T-helper 1 cell treated with Interleukin-12 subunit alpha and Interleukin-12 subunit beta and Interleukin-4 antibody, amounts not matched to agents 30 ng/mL and 1 ng/mL, for 36 hours (primary cell): ENCODE data around the gene ANTXR1. TPM values are rescaled to one million over a fixed set of nuclear protein-coding genes. Genes with fewer than 3 reads are reported as not detected.
"Not testable (repeated sequence)": the region's sequence is repeated elsewhere in the genome, so short reads cannot be mapped to it uniquely, and the experiment has no call there.

ENCODE experiments used
- intact Hi-C: fragments of 100-400 bp; cut with micrococcal nuclease; formaldehyde crosslinking; loops from one replicate; pipeline ENCODE4 v1.15.1; 2024
- total RNA-seq: library from RNA; stranded (reverse); gene quantifications from 2 replicates; pipeline ENCODE4 v1.2.3, GENCODE V29; 2022

ANTXR1 gene
- total RNA-seq, 1 donor from 2014 or later, result 0.15 TPM

DNA sequence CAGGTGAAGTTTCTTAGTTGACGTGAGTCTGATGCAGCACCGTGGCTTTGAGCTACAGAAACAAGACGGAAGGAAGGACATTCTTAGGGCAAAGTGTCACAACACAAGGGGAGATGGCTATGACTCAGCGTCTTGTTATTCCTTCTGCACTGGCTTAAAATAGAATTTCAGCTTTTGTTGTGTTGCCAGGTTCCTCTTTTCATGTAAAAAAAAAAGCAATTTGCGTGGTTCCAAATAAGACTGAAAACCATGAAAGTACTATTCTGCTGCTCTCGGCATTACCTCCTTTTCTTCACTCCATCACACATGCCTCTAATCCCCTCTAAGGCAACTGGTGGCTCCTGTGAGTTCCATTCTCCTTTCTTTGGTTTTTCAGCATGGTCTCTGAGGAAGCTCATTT lies 150.1 kb downstream of the ANTXR1 start:
- intact Hi-C loops, result no loop called here

DNA sequence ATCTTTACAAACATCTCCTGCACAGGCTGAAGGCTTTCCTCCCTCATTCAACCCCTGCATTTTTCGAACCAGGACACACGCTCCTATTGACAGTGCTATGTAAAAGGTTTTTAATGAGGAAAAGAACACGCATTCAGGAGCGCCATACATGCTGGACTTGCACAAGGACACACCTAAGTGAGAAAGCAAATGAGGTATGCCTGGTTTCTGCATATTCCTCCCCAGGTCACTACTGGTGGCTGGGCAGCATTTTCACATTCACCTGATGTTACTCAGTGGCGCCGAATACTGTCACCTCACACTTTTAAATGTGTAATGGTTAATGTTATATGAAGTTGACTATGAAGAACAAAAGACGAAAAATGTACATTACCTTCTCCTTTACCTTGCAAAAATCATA lies 150.6 kb downstream of the ANTXR1 start:
- intact Hi-C loops, result no loop called here

DNA sequence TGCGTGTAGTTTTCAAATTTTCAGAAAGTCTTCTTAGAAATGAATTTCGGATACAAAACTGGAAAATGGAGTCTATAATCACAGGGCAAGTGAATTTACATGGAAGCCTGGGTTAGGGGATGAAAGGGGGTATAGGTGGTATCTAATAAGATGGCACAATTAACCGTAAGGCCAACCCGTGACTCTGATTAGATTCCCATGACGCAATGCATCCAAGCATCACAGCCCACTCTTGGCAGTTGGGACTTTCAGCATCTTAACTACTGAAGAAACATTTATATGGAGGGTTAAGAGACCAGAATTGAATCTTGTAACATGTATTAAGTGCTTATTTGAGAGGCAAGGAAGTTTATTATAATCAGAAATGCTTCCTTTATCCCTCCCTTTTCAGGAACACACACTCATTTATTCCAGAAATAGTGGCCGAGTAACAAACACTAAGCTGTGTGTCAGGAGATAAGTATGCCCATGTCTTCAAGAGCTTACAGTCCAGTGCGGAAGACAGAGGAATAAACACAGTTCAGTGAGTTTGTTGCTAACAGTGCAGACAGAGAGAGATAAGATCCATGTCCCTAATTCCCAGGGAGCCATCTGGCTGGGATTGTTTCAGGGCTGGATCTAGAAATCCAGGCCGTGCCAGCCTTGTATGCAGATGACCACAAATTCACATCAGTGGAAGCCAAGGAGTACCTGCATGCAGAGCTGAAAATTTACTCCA lies 151.2 kb downstream of the ANTXR1 start:
- intact Hi-C loops, result no loop called here

DNA sequence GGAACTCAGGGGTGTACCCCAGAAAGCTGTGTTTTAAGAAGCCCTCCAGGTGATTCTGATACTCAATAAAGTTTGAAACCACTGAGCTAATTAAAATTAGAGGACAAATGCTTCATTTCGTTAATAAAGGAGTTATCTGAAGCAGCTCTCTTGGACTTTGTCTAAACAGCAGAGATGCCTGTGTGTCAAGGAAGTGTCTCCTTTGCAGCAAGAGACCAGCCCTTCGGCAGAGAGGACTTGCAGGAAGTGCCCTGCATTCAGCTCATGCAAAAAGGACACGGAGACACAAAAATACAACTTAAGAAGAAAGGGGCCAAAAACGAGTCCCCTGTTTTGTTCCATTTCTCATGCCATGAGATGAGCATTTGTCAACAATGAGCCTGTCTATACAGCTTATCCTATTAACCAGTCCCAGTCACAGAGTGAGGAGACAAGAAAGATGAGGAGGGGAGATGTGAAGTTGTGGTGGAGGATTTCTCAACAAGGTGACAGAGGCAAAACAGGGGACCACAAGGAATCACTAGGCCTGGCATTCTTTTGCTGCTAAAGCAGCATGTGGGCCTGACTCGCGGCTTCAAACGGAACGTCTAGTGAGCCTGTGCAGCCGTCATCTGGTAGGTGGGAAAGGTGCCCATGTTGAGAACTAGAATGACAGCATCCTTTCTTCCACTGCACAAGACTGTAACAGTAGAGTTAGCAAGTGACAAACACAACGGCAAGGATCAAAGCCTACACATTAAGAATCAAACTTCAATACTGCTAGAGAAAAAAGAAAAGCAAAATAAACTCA lies 152.3 kb downstream of the ANTXR1 start:
- intact Hi-C loops, result no loop called here

DNA sequence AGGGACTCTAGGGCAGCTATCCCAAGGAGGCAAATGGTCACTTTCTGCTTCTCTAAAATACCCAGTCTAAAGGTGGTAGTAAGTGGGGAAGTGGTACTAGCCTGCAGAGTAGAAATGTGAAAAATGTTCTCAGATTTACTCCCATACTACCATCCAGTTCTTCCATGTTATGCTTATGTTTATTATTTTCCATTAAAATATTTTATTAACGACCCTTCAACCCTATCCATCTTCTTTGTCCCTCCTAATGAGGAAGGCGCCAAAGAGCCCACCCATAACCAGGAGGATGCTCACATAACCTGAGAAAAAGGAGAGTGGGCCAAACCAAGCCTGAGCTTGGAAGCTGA lies 153.5 kb downstream of the ANTXR1 start:
- intact Hi-C loops, result no loop called here

DNA sequence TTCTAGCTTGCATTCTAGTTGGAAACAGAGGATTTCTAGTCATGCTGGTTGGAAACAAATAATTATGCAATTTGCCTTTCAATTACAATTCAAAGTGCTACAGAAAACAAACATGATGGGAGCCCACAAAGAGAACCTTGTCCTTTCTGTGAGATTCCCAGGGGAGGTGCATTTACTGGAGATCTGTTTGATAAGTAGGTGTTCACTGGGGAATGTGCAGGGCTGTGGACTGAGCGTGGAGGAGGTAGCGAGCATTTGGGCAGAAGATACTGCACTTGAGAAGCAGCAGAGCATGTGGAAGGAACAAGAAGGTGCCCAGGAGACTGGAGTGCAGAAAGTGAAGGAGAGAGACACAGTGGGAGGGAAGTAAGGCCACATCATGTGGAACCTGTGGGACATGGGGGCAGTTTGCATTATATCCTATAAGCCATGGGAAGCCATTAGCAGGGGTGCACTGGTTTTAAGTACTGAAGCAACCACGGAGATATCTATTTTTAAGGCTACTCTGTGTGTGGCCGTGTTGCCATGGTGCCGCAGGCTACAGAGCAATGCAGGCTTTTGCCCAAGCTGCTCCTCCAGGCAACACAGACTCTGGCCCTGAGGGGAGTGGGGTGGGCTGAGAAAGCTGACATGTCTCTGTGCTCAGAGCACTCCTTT lies 154.0 kb downstream of the ANTXR1 start:
- intact Hi-C loops, result no loop called here

DNA sequence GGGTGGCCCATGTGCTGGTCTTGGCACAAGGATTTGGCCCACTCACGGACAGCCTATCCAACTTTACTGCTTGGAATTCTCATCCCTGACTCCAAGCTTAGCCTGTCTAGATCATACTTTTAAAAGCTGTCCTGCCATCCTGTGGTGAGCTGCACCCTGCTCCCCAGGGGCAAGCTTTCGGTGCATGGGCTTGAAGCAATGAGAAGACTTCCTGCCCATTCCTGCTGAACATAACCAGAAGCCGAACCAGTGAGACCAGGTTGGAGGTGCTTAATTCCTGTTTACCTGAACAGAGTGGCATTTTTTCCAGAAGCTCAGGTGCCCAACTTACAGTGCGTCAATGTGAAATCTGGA lies 154.5 kb downstream of the ANTXR1 start:
- intact Hi-C loops, result no loop called here

DNA sequence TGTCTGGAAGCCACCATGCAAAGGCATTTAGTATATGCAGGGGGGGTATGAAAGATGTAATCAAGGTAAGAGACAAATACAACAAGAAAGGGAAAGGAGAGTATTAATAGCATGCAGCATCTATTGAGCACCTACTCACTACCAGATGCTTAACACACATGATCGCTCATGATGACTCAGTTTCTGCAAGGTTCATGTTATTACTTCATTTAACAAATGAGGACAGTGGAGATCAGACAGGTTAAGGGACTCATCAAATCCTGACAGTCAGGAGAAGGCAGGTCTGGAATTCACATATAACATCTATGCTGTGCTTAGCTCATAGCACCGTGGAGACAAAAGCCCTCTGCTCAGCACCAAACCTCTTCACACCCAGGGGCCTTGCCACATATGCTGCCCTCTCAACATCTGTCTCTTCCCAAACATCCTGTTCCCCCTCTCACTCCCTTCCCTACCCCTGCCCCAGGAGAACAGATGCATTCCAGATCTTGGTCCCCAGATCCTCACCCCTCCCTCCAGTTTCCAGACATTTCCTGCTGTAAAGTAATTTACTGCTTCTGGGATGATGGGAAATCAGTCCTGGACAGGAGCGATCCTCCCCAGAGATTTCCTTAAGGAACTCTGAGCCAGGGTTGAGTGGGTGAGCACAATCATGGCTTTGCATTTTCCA lies 155.3 kb downstream of the ANTXR1 start:
- intact Hi-C loops, result no loop called here

DNA sequence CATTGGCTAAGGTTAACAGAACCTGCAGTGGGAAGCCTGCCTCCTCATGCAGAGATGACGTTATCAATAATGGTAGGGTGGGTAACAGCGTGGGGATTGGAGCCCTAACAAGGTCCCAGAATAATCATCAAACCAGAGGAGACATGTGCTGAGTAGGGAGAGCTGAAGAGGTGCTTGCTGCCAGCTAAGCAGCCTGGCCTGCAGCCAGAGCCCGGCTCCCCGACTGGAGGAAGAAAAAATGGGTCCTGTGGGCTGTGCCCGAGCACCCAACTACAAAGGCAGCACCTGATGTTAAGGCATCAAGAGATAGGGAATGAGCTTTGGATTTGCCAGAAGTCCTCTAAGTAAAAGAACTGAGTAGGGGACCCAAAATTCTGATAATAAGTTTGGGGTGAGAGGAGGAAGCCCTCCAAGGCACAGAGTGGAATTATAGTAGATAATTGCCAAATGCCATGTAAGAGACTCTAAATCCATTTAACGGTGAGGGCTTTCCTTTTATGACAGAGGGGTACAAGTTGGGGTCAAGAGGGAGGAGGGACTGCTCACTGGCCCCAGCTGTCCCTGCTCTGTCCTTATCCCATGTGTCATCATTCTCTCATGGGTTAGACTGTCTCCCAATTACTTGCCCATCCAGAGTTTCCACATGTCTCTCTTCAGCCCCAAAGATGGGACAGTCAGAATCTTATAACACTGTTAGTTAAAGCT lies 156.1 kb downstream of the ANTXR1 start:
- intact Hi-C loops, result no loop called here

DNA sequence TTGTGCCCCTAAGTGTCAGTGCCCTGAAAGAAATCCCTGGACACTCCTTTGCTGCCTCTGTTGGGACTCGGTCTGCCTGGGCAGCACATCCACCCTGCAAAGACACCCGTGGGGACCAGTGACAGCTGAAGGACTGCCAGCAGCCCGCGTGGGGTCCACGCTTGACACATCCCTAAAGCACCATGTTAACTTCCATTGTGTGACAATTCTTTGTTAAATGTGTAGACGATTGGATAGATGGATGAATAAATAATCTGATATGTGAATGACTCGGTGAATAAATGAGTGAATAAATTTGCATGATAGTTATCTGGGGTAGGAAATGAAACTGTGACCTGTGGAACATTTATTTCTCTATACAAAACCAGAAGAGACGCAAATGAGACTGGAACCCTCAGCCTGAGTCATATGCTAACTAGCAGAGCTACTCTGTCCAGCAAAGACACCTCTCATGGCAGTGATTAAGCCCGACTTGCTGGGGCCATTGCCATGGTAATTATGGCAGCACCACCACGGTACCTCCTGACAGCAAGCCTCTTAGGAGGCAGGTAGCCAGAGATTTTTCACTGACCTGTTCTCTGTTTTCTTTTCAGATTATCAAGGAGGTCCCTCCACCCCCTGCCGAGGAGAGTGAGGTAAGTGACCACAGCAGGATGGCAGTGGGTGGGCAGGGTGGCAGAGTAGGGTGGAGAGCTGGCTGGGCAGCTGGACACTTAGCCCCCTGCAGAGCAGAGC lies 156.8 kb downstream of the ANTXR1 start:
- intact Hi-C loops, result no loop called here

DNA sequence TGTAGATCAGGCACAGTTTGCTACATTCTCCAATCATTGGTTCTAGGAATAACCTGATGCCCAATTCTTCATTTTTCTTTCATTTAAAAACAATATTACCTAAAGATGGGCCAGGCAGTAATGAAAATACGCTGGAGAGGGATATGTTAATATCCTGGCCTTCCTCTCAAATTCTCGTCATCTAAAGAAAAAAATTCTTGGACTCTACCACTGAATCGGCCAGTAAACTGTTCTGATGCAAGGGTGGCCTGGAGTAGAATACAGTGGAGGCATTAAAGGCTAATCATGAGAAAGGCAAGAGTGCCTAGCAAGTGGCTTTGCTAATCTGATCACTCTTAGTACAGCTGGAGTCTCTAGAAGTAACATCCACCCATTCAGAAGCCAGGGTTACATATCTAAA lies 157.7 kb downstream of the ANTXR1 start:
- intact Hi-C loops, result no loop called here

DNA sequence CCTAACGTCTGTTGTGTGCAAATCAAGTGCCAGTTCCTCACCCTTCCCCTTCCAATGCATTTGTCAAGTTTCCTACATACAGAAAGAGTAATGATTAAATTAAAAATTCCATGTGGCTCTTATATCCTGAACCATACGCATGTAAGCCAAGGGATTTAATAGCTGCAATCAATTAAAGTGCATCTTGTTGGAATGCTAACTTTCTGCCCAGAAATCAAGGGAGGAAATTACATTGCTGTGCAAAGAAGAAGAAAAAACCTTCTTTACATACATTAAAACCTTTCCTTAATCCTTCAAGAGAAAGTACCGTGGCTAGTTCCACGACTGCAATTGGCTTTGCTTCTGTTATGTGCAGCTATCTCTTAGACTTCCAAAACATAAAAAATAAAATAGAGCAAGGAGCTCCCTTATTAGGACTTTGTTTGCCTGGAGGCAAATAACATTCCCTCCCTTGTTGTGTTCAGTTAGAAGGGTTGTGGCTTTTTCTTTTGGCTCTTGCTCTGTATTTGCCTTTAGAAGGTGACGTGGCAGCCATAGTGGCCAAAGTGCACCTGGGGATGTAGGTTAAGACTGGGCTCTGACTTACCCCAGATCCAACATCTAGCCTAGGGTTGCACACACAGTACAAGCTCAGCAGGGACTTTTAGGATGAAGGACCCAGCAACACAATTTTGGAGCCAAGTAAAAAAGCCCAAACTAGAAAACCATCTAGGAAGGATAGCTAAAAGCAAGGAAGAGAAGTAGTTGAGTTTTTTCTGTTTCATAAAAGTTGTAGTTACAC lies 158.3 kb downstream of the ANTXR1 start:
- intact Hi-C loops, result no loop called here

DNA sequence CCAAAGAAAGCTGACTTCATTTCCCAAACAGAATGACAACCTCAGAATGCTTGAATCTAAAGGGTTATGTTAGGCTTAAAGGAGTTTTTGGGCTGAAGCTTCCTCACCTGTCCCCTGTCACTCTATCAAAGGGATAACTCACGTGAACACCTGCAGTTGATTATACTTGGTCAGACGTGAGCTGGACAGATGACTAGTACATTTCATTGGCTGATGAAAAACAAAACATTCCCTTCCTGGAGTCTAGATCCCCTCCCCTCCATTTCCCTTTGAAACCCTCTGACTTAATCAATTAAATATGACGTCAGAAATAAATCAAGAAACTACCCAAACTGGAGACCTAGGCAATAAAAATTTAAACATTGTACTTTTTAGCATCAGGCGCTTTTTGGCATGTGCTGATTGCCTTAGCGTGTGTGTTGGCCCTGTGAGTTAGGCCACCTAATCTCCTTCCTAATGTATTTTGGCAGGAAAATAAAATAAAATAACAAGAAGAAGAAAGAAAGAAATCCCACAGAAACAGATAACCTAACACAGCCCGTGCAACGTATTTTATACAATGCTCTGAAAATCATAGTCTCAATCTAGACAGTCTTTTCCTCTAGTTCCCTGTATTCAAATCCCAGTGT lies 159.0 kb downstream of the ANTXR1 start:
- intact Hi-C loops, result no loop called here

DNA sequence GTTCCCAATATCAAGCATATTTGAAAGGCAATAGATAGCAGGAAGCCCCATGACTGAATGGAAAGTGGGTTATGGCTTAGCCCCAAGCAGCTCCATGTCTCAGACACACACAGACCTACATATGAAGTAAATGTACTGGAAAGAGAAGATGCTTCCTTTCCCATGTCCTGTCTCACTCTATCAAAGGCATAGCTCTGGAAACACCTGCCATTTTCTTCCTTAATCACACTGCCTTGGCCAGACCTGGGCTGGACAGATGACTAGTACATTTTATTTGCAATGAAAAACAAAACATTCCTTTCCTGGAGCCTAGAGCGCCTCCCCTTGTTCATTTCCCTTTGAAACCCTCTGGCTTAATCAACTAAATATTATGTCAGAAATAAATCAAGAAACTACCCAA lies 160.7 kb downstream of the ANTXR1 start:
- intact Hi-C loops, result no loop called here

DNA sequence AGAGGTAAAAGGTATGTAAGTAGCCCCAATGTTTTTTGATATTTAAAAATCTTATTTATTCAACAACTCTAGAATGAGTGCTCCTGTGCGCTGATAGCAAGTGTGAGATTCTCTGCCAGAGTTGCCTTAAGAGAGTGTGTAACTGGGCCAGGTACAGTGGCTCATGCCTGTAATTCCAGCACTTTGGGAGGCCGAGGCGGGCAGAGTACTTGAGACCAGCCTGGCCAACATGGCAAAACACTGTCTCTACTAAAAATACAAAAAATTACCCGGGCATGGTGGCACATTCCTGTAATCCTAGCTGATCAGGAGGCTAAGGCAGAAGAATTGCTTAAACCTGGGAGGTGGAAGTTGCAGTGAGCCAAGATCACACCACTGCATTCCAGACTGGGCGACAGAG lies 161.2 kb downstream of the ANTXR1 start:
- intact Hi-C loops, result not testable (repeated sequence)

DNA sequence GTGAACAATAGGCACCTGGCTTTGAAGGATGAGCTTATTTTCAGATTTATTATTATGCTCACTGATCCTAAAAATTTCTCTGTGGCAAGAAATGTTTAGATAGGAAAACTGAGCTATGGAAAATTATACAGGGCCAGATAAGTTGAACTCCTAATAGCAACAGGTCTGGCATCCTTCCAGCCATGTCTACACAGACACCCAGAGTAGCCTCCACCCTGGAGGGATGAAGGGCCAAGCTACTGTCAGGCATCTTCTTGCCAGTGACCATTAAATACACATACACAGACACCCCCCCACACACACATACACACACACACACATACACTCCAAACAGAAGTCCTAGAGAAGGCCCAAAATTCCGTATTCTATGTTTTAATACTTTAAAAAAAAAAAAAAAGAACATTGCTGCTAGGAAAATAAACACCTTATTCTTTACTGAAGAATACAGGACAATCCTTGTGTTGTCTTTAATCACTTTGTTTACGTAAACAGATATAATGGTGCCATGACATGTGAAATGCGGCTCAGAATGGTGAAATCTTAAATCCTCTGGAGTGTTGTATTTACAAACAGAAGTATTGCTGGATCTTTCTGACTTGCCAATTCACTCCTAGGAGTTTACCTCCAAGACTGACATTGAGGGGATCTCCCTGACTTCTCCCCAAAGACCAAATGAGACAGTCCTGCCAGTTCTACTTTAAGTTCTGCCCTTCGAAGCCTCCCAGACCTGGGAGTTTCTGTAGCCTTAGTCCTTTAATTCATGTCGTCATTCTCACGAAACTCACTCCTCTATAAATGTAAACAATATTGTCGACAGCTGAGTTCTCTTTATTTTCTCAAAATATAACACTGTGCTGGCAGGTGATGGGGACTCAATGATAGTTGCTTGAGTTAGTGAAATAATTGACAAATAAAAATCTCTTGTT lies 163.1 kb downstream of the ANTXR1 start:
- intact Hi-C loops, result no loop called here

DNA sequence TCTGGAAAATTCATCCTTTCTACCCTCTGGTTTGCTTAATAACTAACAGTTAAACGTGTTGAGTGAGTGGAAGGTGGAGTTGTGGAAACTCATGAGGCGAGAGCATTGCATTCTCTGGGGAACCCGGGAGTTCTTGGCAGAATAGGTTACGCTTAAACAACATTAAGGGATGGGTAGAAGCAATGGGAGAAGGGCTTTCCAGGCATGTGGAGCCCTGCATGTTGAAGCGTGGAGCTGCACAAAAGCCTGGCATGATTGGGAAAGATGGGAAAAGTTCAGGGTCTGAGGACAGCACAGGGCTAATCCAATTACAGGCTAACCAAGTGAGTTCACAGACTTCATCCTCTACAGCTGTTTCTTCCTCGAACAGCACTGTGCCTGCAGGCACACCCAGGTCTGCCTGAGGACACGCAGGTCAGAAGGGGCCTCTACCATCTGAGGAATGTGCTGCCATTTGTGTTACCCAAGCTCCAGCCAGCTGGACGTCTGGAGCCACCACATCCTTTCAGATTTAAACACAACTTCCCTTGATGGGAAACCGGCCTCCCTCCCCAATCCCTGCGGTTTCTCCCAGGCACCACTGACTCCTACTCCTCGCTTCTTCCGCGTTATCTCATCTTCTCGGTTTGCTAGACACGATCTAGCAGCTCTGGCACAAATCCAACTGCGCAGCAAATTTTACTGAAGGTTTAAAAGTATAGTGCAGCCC lies 164.2 kb downstream of the ANTXR1 start:
- intact Hi-C loops, result no loop called here
